KMS-11 (cell line): Measurements from ENCODE around the gene SLIT1.

Experiments used
- H2AFZ ChIP-seq: fragments of 200-600 bp; sonication (generic); 2 replicates; pipeline ENCODE4 v1.6.1; 2016; ENCODE audit warnings: antibody characterized with exemption, mixed run types, low read depth
- H3K27ac ChIP-seq: fragments of 200-600 bp; sonication (generic); 2 replicates; pipeline ENCODE4 v1.6.1; 2016; ENCODE audit warnings: mild to moderate bottlenecking, mixed run types
- H3K27me3 ChIP-seq: fragments of 200-600 bp; sonication (generic); 2 replicates; pipeline ENCODE4 v1.6.1; 2017; ENCODE audit warnings: mild to moderate bottlenecking, low read depth, mixed run types, moderate library complexity; ENCODE audit not compliant: insufficient read depth
- H3K36me3 ChIP-seq: fragments of 200-600 bp; sonication (generic); 2 replicates; pipeline ENCODE4 v1.6.1; 2017; ENCODE audit warnings: mild to moderate bottlenecking, mixed run types; ENCODE audit not compliant: insufficient read depth
- H3K4me1 ChIP-seq: fragments of 200-600 bp; sonication (generic); 2 replicates; pipeline ENCODE4 v1.6.1; 2016; ENCODE audit warnings: mild to moderate bottlenecking, low read depth, mixed run types; ENCODE audit not compliant: poor library complexity, severe bottlenecking
- H3K4me2 ChIP-seq: fragments of 200-600 bp; sonication (generic); 2 replicates; pipeline ENCODE4 v1.7.0; 2016; ENCODE audit warnings: mild to moderate bottlenecking, mixed run types
- H3K4me3 ChIP-seq: fragments of 200-600 bp; sonication (generic); IDR thresholded peaks from 2 replicates; pipeline ENCODE4 v1.6.1; 2017; ENCODE audit warnings: low read depth, low read length, mixed read lengths; ENCODE audit not compliant: insufficient read depth
- H3K79me2 ChIP-seq: fragments of 200-600 bp; sonication (generic); 2 replicates; pipeline ENCODE4 v1.6.1; 2016; ENCODE audit warnings: low read depth, mixed run types; ENCODE audit not compliant: insufficient read depth
- H3K9ac ChIP-seq: fragments of 200-600 bp; sonication (generic); 2 replicates; pipeline ENCODE4 v1.6.1; 2016; ENCODE audit warnings: mild to moderate bottlenecking, mixed run types
- H4K20me1 ChIP-seq: fragments of 200-600 bp; sonication (generic); 2 replicates; pipeline ENCODE4 v1.6.1; 2016; ENCODE audit warnings: mild to moderate bottlenecking, mixed run types; ENCODE audit not compliant: insufficient read depth
- TF ChIP-seq, protein P1 (sequence below): fragments of 200-600 bp; sonication (generic); conservative IDR thresholded peaks from 2 replicates; pipeline ENCODE4 v1.6.1; 2017; ENCODE audit warnings: low read depth, mild to moderate bottlenecking, antibody characterized with exemption, low read length, moderate library complexity, mixed read lengths

SLIT1 gene

DNA sequence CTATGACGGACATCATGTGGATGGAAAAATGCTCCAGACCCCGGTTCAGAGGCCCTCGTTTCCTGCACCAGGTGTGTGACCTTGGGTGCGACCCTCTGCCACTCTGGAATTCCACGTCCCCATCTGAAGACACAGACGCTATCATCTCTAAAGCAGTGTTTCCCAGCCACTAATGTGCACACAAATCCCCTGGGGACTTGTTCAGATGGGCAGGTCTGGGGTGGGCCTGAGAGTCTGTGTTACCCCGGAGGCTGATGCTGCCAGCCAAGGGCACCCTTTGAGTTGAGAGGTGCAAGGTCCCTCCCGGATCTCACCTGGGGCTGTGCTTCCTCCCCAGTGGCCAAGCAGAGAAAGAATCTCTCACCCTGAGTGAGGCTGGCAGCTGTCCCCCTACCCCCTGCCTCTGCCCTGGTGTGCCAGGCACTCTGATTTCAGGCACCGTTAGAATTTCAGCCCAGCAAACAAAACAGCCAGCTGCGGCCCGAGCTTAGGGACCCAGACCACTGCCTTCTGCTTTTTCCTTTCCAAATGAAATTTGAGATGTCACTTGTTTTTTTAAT lies 90.0 kb downstream of the SLIT1 start:
- TF ChIP-seq, protein P1, sequence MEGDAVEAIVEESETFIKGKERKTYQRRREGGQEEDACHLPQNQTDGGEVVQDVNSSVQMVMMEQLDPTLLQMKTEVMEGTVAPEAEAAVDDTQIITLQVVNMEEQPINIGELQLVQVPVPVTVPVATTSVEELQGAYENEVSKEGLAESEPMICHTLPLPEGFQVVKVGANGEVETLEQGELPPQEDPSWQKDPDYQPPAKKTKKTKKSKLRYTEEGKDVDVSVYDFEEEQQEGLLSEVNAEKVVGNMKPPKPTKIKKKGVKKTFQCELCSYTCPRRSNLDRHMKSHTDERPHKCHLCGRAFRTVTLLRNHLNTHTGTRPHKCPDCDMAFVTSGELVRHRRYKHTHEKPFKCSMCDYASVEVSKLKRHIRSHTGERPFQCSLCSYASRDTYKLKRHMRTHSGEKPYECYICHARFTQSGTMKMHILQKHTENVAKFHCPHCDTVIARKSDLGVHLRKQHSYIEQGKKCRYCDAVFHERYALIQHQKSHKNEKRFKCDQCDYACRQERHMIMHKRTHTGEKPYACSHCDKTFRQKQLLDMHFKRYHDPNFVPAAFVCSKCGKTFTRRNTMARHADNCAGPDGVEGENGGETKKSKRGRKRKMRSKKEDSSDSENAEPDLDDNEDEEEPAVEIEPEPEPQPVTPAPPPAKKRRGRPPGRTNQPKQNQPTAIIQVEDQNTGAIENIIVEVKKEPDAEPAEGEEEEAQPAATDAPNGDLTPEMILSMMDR, result no peak
- no peak overlapping the region for H3K9ac ChIP-seq
- H3K36me3 ChIP-seq, result no peaks in the 10 kb centered on the region
- H3K27me3 ChIP-seq, result no peaks in the 10 kb centered on the region; the same call in 1 of the 2 replicates
- no peaks in the 10 kb centered on the region for H3K4me1 ChIP-seq
- H4K20me1 ChIP-seq, result no peaks in the 10 kb centered on the region
- no peak overlapping the region for H3K4me3 ChIP-seq
- H3K4me2 ChIP-seq, result no peak overlapping the region
- no peaks in the 10 kb centered on the region for H3K79me2 ChIP-seq
- no peak overlapping the region for H2AFZ ChIP-seq
- H3K27ac ChIP-seq, result no peak overlapping the region

DNA sequence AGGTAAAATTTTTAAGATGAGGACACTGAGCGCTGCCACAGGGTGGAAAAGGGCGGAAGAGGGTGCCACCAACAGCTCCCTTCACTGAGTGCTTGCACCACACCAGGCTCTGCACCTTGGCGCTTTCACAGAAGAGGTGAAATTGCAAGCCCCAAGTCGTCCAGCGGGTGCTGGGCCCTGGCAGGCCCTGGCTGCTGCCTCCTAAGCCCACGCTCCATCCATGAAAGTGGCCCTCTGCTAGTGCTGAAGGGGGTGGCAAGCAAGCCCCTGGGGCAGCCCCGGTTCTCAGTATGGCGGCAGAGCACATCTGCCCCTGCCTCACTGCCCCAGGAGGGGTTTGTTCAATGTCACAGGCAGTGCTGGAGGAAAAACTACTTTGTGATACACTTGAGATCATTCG lies 95.1 kb downstream of the SLIT1 start:
- H3K79me2 ChIP-seq, result no peaks in the 10 kb centered on the region
- no peak overlapping the region for H3K9ac ChIP-seq
- H4K20me1 ChIP-seq, result no peaks in the 10 kb centered on the region
- no peak overlapping the region for H3K4me2 ChIP-seq
- H3K4me3 ChIP-seq, result no peak overlapping the region
- TF ChIP-seq, protein P1, result no peak
- H3K4me1 ChIP-seq, result no peaks in the 10 kb centered on the region
- H3K36me3 ChIP-seq, result no peaks in the 10 kb centered on the region
- no peak overlapping the region for H2AFZ ChIP-seq
- no peak overlapping the region for H3K27ac ChIP-seq
- no peaks in the 10 kb centered on the region; the same call in 1 of the 2 replicates for H3K27me3 ChIP-seq

DNA sequence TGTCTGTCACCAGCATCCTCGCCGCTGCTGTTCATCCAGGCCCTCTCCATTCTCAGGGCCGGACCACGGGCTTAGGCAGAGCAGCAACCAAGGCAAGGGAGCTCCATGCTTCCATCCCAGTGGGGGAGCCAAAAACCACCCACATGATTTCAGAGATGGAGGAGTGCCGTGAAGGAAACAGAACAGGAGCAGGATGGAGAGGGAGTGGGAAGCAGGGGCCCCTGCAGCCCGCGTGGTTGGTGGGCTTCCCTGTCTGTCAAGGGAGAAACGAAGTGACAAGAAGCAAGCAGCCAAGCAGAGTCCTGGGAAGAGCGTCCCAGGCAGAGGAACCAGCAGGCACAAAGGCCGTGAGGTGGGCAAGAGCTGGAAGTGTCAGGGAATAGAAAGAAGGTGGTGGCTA lies 95.7 kb downstream of the SLIT1 start:
- H3K9ac ChIP-seq, result no peak overlapping the region
- H3K36me3 ChIP-seq, result no peaks in the 10 kb centered on the region
- H3K4me2 ChIP-seq, result no peak overlapping the region
- no peak overlapping the region for H3K4me3 ChIP-seq
- H3K79me2 ChIP-seq, result no peaks in the 10 kb centered on the region
- no peaks in the 10 kb centered on the region; the same call in 1 of the 2 replicates for H3K27me3 ChIP-seq
- TF ChIP-seq, protein P1, result no peak
- H4K20me1 ChIP-seq, result no peaks in the 10 kb centered on the region
- H3K27ac ChIP-seq, result no peak overlapping the region
- H3K4me1 ChIP-seq, result no peaks in the 10 kb centered on the region
- no peak overlapping the region for H2AFZ ChIP-seq

DNA sequence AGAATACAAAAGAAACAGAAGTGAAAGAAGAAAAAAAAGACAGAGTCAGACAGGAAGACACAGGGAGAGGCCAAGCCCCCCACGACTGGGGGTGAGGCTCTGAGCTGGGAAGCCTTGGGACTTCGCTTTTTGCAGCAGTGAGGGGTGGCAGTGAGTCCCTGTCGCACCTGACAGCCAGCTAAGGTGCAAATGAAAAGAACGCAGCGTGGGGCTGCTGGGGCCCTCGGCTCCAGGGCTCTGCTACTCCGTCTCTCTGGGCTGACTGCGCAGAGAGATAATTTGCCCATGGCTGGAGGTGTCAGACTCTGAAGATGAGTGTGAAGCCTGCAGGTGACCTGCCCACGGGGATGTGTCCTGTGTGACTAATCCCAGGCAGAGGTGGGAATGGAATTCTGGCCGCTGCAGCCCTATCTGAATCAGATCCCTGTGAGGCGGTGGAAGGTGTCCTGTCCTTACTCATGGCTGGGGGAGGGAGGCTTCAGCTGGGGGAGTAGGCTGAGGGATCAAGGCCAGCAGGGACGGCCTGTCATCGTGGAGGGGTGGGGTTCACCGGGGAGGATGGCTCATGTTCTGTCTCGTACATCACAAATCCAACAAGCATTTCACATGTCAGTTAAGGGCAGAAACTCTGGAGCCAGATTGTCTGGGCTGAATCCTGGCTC lies 96.4 kb downstream of the SLIT1 start:
- Histone ChIP-seq H3K36me3 (no peaks in the 10 kb centered on the region), H3K27me3 (no peaks in the 10 kb centered on the region; the same call in 1 of the 2 replicates), H3K4me3 (no peak overlapping the region), H3K79me2 (no peaks in the 10 kb centered on the region), H2AFZ (no peak overlapping the region), H3K4me2 (no peak overlapping the region), H3K9ac (no peak overlapping the region), H3K4me1 (no peaks in the 10 kb centered on the region), H4K20me1 (no peaks in the 10 kb centered on the region), H3K27ac (no peak overlapping the region)
- TF ChIP-seq, protein P1, result no peak
